Measurements from ENCODE around the gene PTPRU. TPM values are rescaled to one million over a fixed set of nuclear protein-coding genes. Genes with fewer than 3 reads are reported as not detected.
"Not testable (repeated sequence)": the region's sequence is repeated elsewhere in the genome, so short reads cannot be mapped to it uniquely, and the experiment has no call there.

PTPRU gene
- total RNA-seq, 1 experiment from 2014 or later, result not detected

GRCh38 chr1:29211086-29212030 is 25.0 kb upstream of the PTPRU start:
- Histone ChIP-seq H3K9me3 (ENCODE audit: low read length) (no peaks in the 10 kb centered on the region), H3K79me2 (ENCODE audit: low read length) (no peaks in the 10 kb centered on the region), H3K9me2 (replicated peaks; ENCODE audit: insufficient read depth, low read length) (no peaks in the 10 kb centered on the region), H3K4me2 (ENCODE audit: low read depth, low read length, poor library complexity, severe bottlenecking) (no peak overlapping the region), H2AFZ (ENCODE audit: low read length) (no peak overlapping the region), H4K20me1 (ENCODE audit: insufficient read depth, low read depth, low read length) (no peaks in the 10 kb centered on the region), H3K27me3 (ENCODE audit: low read length) (no peaks in the 10 kb centered on the region), H3K27ac (ENCODE audit: low read length) (no peak overlapping the region), H3K4me3 (ENCODE audit: low read length) (no peak overlapping the region), H3K4me1 (ENCODE audit: low read length) (no peaks in the 10 kb centered on the region; the same call in 1 of the 2 replicates), H3K36me3 (ENCODE audit: insufficient read depth, low read length) (peaks cover 8% of the 10 kb centered on the region; the same call in 1 of the 2 replicates), H3K9ac (ENCODE audit: low read length) (no peak overlapping the region)
- DNase-seq, result no peak

DNA sequence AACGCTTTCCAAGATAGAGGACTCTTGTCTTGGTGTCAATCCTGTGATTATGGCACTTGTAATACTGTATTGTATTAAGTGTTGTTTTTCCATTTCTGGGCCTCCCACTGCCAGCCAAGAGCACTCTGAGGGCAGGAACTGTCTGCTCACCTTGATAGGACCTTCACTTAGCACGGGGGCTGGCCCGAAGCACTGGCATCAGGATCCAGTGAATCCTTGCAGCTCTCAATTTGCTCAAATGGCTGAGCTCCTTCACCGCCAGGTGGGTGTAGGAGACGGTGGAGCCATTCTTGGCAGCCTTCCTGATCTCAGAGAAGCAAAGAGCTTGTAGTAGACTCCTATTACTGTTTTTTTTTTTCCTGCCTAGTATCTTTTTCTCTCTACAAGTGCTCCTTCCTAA is 23.3 kb upstream of the PTPRU start:
- H3K4me2 ChIP-seq (ENCODE audit: low read depth, low read length, poor library complexity, severe bottlenecking), result no peak overlapping the region
- no peak overlapping the region for H3K27ac ChIP-seq (ENCODE audit: low read length)
- no peaks in the 10 kb centered on the region for H3K9me3 ChIP-seq (ENCODE audit: low read length)
- H2AFZ ChIP-seq (ENCODE audit: low read length), result no peak overlapping the region
- H3K79me2 ChIP-seq (ENCODE audit: low read length), result no peaks in the 10 kb centered on the region; the same call in 1 of the 2 replicates
- no peak for DNase-seq
- no peaks in the 10 kb centered on the region for H3K27me3 ChIP-seq (ENCODE audit: low read length)
- H3K9me2 ChIP-seq (replicated peaks; ENCODE audit: insufficient read depth, low read length), result no peaks in the 10 kb centered on the region
- H3K36me3 ChIP-seq (ENCODE audit: insufficient read depth, low read length), result peaks cover 8% of the 10 kb centered on the region; the same call in 1 of the 2 replicates
- no peaks in the 10 kb centered on the region for H4K20me1 ChIP-seq (ENCODE audit: insufficient read depth, low read depth, low read length)
- H3K4me1 ChIP-seq (ENCODE audit: low read length), result no peaks in the 10 kb centered on the region; the same call in 1 of the 2 replicates
- no peak overlapping the region for H3K9ac ChIP-seq (ENCODE audit: low read length)
- no peak overlapping the region for H3K4me3 ChIP-seq (ENCODE audit: low read length)

DNA sequence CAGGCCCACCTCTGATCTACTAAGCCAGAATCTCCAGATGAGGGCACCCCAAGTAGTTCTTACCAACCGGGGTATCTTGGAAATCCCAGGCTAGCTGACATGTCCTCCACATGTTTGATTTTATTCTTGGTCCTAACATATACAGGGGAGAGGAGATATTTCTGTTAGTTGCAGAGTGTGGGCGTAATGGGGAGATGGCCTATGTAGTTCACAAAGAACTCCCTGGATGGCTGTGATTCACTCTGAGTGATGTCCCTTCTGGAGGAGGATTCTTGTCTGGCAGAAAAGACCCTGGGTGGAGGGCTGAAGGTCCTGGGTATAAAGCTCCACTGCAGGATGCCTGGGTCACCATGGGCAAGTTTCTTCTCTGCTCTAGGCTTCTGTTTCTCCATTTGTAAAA is 18.7 kb upstream of the PTPRU start:
- Histone ChIP-seq H3K9me2 (replicated peaks; ENCODE audit: insufficient read depth, low read length) (no peaks in the 10 kb centered on the region), H3K4me1 (ENCODE audit: low read length) (no peaks in the 10 kb centered on the region), H3K36me3 (ENCODE audit: insufficient read depth, low read length) (peaks cover 3% of the 10 kb centered on the region; the same call in 1 of the 2 replicates), H4K20me1 (ENCODE audit: insufficient read depth, low read depth, low read length) (no peaks in the 10 kb centered on the region), H3K9ac (ENCODE audit: low read length) (no peak overlapping the region), H3K4me3 (ENCODE audit: low read length) (no peak overlapping the region), H3K9me3 (ENCODE audit: low read length) (no peaks in the 10 kb centered on the region), H3K79me2 (ENCODE audit: low read length) (peaks cover 4% of the 10 kb centered on the region), H3K27me3 (ENCODE audit: low read length) (no peaks in the 10 kb centered on the region), H3K4me2 (ENCODE audit: low read depth, low read length, poor library complexity, severe bottlenecking) (no peak overlapping the region), H2AFZ (ENCODE audit: low read length) (no peak overlapping the region), H3K27ac (ENCODE audit: low read length) (no peak overlapping the region)
- DNase-seq, result no peak

- Histone ChIP-seq H3K9ac (ENCODE audit: low read length) (no peak overlapping the region), H4K20me1 (ENCODE audit: insufficient read depth, low read depth, low read length) (no peaks in the 10 kb centered on the region), H3K4me3 (ENCODE audit: low read length) (no peak overlapping the region), H3K79me2 (ENCODE audit: low read length) (peaks cover 9% of the 10 kb centered on the region), H2AFZ (ENCODE audit: low read length) (no peak overlapping the region), H3K27ac (ENCODE audit: low read length) (no peak overlapping the region), H3K36me3 (ENCODE audit: insufficient read depth, low read length) (peaks cover 3% of the 10 kb centered on the region; the same call in 1 of the 2 replicates), H3K27me3 (ENCODE audit: low read length) (no peaks in the 10 kb centered on the region), H3K9me3 (ENCODE audit: low read length) (no peaks in the 10 kb centered on the region), H3K4me2 (ENCODE audit: low read depth, low read length, poor library complexity, severe bottlenecking) (no peak overlapping the region), H3K4me1 (ENCODE audit: low read length) (no peaks in the 10 kb centered on the region), H3K9me2 (replicated peaks; ENCODE audit: insufficient read depth, low read length) (no peaks in the 10 kb centered on the region)
- DNase-seq, result no peak
These were observed 18.1 kb upstream of the PTPRU start for GRCh38 chr1:29218223-29218622.

DNA sequence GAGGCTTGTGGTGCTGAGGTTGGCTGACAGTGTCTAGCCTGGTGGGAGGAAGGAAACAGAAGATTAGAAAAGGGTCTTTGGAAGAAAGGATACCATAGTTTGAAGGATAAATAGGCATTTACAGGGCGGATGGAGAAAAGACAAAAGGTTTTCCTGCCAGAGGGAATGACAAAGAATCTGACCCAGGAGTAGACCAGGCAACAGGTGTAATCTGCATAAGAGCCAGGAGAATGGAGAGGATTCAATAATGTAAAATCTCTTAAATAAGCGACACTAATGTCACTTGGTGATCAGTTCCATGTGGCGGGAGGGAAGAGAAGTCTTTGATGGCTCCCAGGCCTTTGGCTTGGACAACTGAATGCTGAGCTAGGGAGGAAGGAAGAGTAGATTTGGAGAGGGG is 15.0 kb upstream of the PTPRU start:
- peaks cover 19% of the 10 kb centered on the region for H3K79me2 ChIP-seq (ENCODE audit: low read length)
- H3K9me2 ChIP-seq (replicated peaks; ENCODE audit: insufficient read depth, low read length), result no peaks in the 10 kb centered on the region
- no peak overlapping the region for H3K27ac ChIP-seq (ENCODE audit: low read length)

GRCh38 chr1:29222260-29222659 is 14.1 kb upstream of the PTPRU start:
- DNase-seq; H3K4me3 ChIP-seq (ENCODE audit: low read length); H4K20me1 ChIP-seq (ENCODE audit: insufficient read depth, low read depth, low read length); H3K36me3 ChIP-seq (ENCODE audit: insufficient read depth, low read length); H3K27me3 ChIP-seq (ENCODE audit: low read length); H3K9me2 ChIP-seq (replicated peaks; ENCODE audit: insufficient read depth, low read length); H3K4me2 ChIP-seq (ENCODE audit: low read depth, low read length, poor library complexity, severe bottlenecking); H3K9me3 ChIP-seq (ENCODE audit: low read length); H2AFZ ChIP-seq (ENCODE audit: low read length); H3K27ac ChIP-seq (ENCODE audit: low read length); H3K9ac ChIP-seq (ENCODE audit: low read length); H3K4me1 ChIP-seq (ENCODE audit: low read length): not testable (repeated sequence)
- H3K79me2 ChIP-seq (ENCODE audit: low read length), result peaks cover 24% of the 10 kb centered on the region

More for the DNA sequence above, 15.0 kb upstream of the PTPRU start:
- H3K9me3 ChIP-seq (ENCODE audit: low read length), result no peaks in the 10 kb centered on the region
- no peak for DNase-seq
- no peak overlapping the region for H3K4me3 ChIP-seq (ENCODE audit: low read length)
- no peaks in the 10 kb centered on the region for H3K4me1 ChIP-seq (ENCODE audit: low read length)
- no peaks in the 10 kb centered on the region for H3K36me3 ChIP-seq (ENCODE audit: insufficient read depth, low read length)
- H3K9ac ChIP-seq (ENCODE audit: low read length), result no peak overlapping the region
- no peaks in the 10 kb centered on the region for H3K27me3 ChIP-seq (ENCODE audit: low read length)
- H3K4me2 ChIP-seq (ENCODE audit: low read depth, low read length, poor library complexity, severe bottlenecking), result no peak overlapping the region
- no peak overlapping the region for H2AFZ ChIP-seq (ENCODE audit: low read length)
- H4K20me1 ChIP-seq (ENCODE audit: insufficient read depth, low read depth, low read length), result no peaks in the 10 kb centered on the region

DNA sequence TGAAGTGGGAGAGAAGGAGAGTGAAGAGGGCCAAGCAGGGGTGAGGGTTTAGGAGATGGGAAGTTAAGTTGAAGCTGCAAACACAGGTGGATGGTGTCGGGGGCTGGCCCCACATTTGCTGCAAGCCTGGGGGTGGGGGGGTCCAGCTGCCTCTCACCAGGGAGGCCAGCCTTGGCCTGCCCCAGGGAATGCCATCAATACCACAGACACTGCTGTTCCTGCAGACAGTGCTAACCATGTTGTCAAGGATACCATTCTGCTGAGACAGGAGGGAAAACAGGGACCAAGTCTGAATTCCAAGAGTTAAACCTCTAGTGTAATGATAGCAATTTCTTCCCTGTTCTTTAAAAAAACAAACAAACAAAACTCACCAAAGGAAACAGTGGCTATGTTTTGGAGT is 13.6 kb upstream of the PTPRU start:
- no peaks in the 10 kb centered on the region for H3K9me3 ChIP-seq (ENCODE audit: low read length)
- no peak overlapping the region for H3K4me2 ChIP-seq (ENCODE audit: low read depth, low read length, poor library complexity, severe bottlenecking)
- no peaks in the 10 kb centered on the region for H4K20me1 ChIP-seq (ENCODE audit: insufficient read depth, low read depth, low read length)
- no peak for DNase-seq
- no peak overlapping the region for H3K4me3 ChIP-seq (ENCODE audit: low read length)
- no peaks in the 10 kb centered on the region for H3K9me2 ChIP-seq (replicated peaks; ENCODE audit: insufficient read depth, low read length)
- H2AFZ ChIP-seq (ENCODE audit: low read length), result no peak overlapping the region
- no peaks in the 10 kb centered on the region for H3K27me3 ChIP-seq (ENCODE audit: low read length)
- H3K79me2 ChIP-seq (ENCODE audit: low read length), result peaks cover 29% of the 10 kb centered on the region
- no peak overlapping the region for H3K27ac ChIP-seq (ENCODE audit: low read length)
- H3K4me1 ChIP-seq (ENCODE audit: low read length), result no peaks in the 10 kb centered on the region
- no peaks in the 10 kb centered on the region for H3K36me3 ChIP-seq (ENCODE audit: insufficient read depth, low read length)
- no peak overlapping the region for H3K9ac ChIP-seq (ENCODE audit: low read length)

- Histone ChIP-seq H2AFZ (ENCODE audit: low read length) (no peak overlapping the region), H3K79me2 (ENCODE audit: low read length) (peaks cover 34% of the 10 kb centered on the region), H3K4me2 (ENCODE audit: low read depth, low read length, poor library complexity, severe bottlenecking) (no peak overlapping the region), H3K36me3 (ENCODE audit: insufficient read depth, low read length) (no peaks in the 10 kb centered on the region), H3K4me3 (ENCODE audit: low read length) (no peak overlapping the region), H3K9me3 (ENCODE audit: low read length) (no peaks in the 10 kb centered on the region), H4K20me1 (ENCODE audit: insufficient read depth, low read depth, low read length) (no peaks in the 10 kb centered on the region), H3K9ac (ENCODE audit: low read length) (no peak overlapping the region), H3K4me1 (ENCODE audit: low read length) (no peaks in the 10 kb centered on the region), H3K27ac (ENCODE audit: low read length) (no peak overlapping the region), H3K9me2 (replicated peaks; ENCODE audit: insufficient read depth, low read length) (no peaks in the 10 kb centered on the region), H3K27me3 (ENCODE audit: low read length) (no peaks in the 10 kb centered on the region)
- DNase-seq, result no peak
These were observed 12.8 kb upstream of the PTPRU start for GRCh38 chr1:29223521-29223920.
